H1 (cell line): ENCODE results near the gene RELL2. TPM values are rescaled to one million over a fixed set of nuclear protein-coding genes. Genes with fewer than 3 reads are reported as not detected.

Experiments used
- BRCA1 ChIP-seq: IDR thresholded peaks from 2 replicates; pipeline ENCODE4 v1.6.1; 2012; ENCODE audit warnings: low read depth, low read length, improper control_type of control experiment
- CEBPB ChIP-seq: IDR thresholded peaks from 2 replicates; pipeline ENCODE4 v1.6.1; 2012; ENCODE audit warnings: low read depth, low read length
- EGR1 ChIP-seq: IDR thresholded peaks from 2 replicates; pipeline ENCODE4 v1.6.1; 2011; ENCODE audit warnings: low read depth, low read length, borderline replicate concordance
- POLR2AphosphoS5 ChIP-seq: IDR thresholded peaks from 2 replicates; pipeline ENCODE4 v1.6.1; 2011; ENCODE audit warnings: low read depth, low read length
- RAD21 ChIP-seq, 2 experiments: IDR thresholded peaks in 1 of 2; conservative IDR thresholded peaks in 1 of 2; 2 replicates each; pipeline ENCODE4 v1.6.1; 2011; ENCODE audit warnings: low read depth in 2 of 2, low read length in 2 of 2, improper control_type of control experiment in 1 of 2, inconsistent platforms in 1 of 2, mild to moderate bottlenecking in 1 of 2, moderate library complexity in 1 of 2
- RFX5 ChIP-seq: IDR thresholded peaks from 2 replicates; pipeline ENCODE4 v1.6.1; 2011; ENCODE audit warnings: low read depth, low read length, improper control_type of control experiment, borderline replicate concordance
- SIN3A ChIP-seq, 2 experiments: IDR thresholded peaks in 1 of 2; conservative IDR thresholded peaks in 1 of 2; 2 replicates each; pipeline ENCODE4 v1.6.1; 2011 to 2012; ENCODE audit warnings: low read length in 2 of 2, improper control_type of control experiment in 1 of 2, low read depth in 1 of 2, mild to moderate bottlenecking in 1 of 2
- ZNF274 ChIP-seq: IDR thresholded peaks from 2 replicates; pipeline ENCODE4 v1.7.0; 2012; ENCODE audit warnings: low read length, borderline replicate concordance; ENCODE audit errors: extremely low read depth
- polyA plus RNA-seq, 7 experiments: library from polyadenylated mRNA; depleted of rRNA in 3 of 7; stranded (reverse) in 5 of 7; unstranded in 2 of 7; fragments of >200 nt in 5 of 7; fragments of 200-250 nt in 2 of 7; gene quantifications; 1 replicate in 5 of 7; 2 replicates in 1 of 7; 4 replicates in 1 of 7; pipeline versions ENCODE4 v1.2.1 to v1.2.3, GENCODE V29; 2011 to 2013; ENCODE audit warnings: missing spikeins in 2 of 7, mixed read lengths in 2 of 7
- total RNA-seq: library from RNA; stranded (reverse); fragmentation: NEBNext Ultra II Directional; extraction: Animal tissue kit (Norgen Biotek cat#: 25700); gene quantifications from 2 replicates; pipeline ENCODE4 v1.2.1, GENCODE V29; 2021
- TF ChIP-seq, protein P1 (sequence below): IDR thresholded peaks from 2 replicates; pipeline ENCODE4 v1.6.1; 2012; ENCODE audit warnings: inconsistent platforms

RELL2 gene
- total and polyA plus RNA-seq, 2 of the 8 experiments (the other 6 are each of a cell fraction or from before 2014, with no cell fraction given) = 18.6 to 23.7 TPM

DNA sequence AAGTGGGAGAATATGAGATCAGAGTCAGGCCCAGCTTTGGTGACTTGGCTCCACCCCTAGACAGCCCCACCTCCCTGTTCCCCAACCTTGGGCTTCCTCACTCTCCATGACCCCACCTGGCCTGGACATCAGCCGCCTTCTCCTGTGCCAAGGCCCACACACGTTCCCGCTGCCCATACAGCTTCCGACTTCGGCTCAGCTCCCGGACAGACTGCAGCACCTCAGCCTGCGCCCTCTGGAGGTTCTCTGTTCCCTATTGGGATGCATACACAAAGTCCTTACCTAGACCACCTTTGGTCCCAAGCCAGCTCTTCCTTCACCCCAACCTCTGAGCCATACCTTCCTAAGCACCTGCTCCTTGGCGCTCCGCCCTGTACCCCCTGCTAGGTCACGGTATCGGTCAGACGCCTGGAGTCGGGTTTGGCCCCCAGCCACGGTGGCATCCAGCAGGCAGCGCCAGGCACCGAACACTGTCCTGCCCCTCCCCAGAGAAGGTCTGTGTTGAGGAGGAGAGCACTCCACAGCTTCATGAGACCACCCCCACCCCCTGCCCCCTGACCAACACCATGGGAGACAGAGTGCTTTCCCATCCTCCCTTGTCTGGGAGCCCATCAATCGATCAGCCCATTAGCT lies 12.4 kb downstream of the RELL2 start (continued):
- TF ChIP-seq RAD21 (IDR thresholded peaks at IDR 0.05 in 1 of 2, conservative IDR thresholded peaks at IDR 0.05 in 1 of 2; ENCODE audit: low read depth in 2 of 2, low read length in 2 of 2) (no peak), EGR1 (no peak), POLR2AphosphoS5 (no peak), ZNF274 (no peak), SIN3A (conservative IDR thresholded peaks at IDR 0.05 in 1 of 2, IDR thresholded peaks at IDR 0.05 in 1 of 2; ENCODE audit: low read depth in 1 of 2, low read length in 2 of 2) (no peak), RFX5 (no peak), BRCA1 (no peak), CEBPB (no peak)
- TF ChIP-seq, protein P1, sequence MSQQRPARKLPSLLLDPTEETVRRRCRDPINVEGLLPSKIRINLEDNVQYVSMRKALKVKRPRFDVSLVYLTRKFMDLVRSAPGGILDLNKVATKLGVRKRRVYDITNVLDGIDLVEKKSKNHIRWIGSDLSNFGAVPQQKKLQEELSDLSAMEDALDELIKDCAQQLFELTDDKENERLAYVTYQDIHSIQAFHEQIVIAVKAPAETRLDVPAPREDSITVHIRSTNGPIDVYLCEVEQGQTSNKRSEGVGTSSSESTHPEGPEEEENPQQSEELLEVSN = no peak
